Mucosa of rectum (tissue), 2 donors: Measurements from ENCODE around the gene NFATC2.

ENCODE experiments used
- H3K27ac ChIP-seq, 2 donors: one replicate each; pipeline ENCODE4 v1.7.0; 2013; ENCODE audit warnings: inconsistent platforms in 2 of 2, low read depth in 2 of 2, low read length in 2 of 2
- H3K27me3 ChIP-seq, 2 donors: one replicate each; pipeline ENCODE4 v1.7.0; 2013; ENCODE audit warnings: low read length in 2 of 2; ENCODE audit not compliant: control insufficient read depth in 2 of 2, insufficient read depth in 2 of 2
- H3K36me3 ChIP-seq, 2 donors: one replicate each; pipeline ENCODE4 v1.7.0; 2013; ENCODE audit warnings: low read length in 2 of 2; ENCODE audit not compliant: control insufficient read depth in 2 of 2, insufficient read depth in 2 of 2
- H3K4me1 ChIP-seq, 2 donors: one replicate each; pipeline ENCODE4 v1.7.0; 2013; ENCODE audit warnings: low read length in 2 of 2, mild to moderate bottlenecking in 1 of 2; ENCODE audit not compliant: control insufficient read depth in 2 of 2, insufficient read depth in 2 of 2
- H3K4me3 ChIP-seq, 2 donors: one replicate each; pipeline ENCODE4 v1.7.0; 2013; ENCODE audit warnings: low read length in 2 of 2
- H3K9ac ChIP-seq, 2 donors: one replicate each; pipeline ENCODE4 v1.7.0; 2013; ENCODE audit warnings: low read length in 2 of 2, low read depth in 1 of 2, mild to moderate bottlenecking in 1 of 2
- H3K9me3 ChIP-seq, 2 donors: one replicate each; pipeline ENCODE4 v1.7.0; 2013; ENCODE audit warnings: low read length in 2 of 2; ENCODE audit not compliant: control insufficient read depth in 2 of 2
- donor health status: healthy.
- donor health status: Normal muscosa, but diverticular disease.

The NFATC2 gene

GRCh38 chr20:51560550-51561307 is 18.2 kb upstream of the NFATC2 start:
- peak overlapping the region; percentile 4 to 56 for H3K4me3 ChIP-seq
- no peaks in the 10 kb centered on the region for H3K36me3 ChIP-seq
- H3K4me1 ChIP-seq = peaks cover 16 to 32% of the 10 kb centered on the region in 2 donors
- peak overlapping the region in 1 of 2 donors; percentile 32 for H3K27ac ChIP-seq
- peaks cover 42 to 48% of the 10 kb centered on the region in 2 donors for H3K27me3 ChIP-seq
- H3K9ac ChIP-seq = peak overlapping the region in 1 of 2 donors; percentile 5
- H3K9me3 ChIP-seq = no peaks in the 10 kb centered on the region

GRCh38 chr20:51560042-51560441 is 17.5 kb upstream of the NFATC2 start:
- Histone ChIP-seq H3K27me3 (peaks cover 38 to 48% of the 10 kb centered on the region in 2 donors), H3K4me1 (peaks cover 16 to 30% of the 10 kb centered on the region in 2 donors), H3K9me3 (no peaks in the 10 kb centered on the region), H3K9ac (no peak overlapping the region), H3K27ac (no peak overlapping the region), H3K4me3 (no peak overlapping the region), H3K36me3 (no peaks in the 10 kb centered on the region)

- Histone ChIP-seq H3K4me1 (no peaks in the 10 kb centered on the region), H3K9ac (no peak overlapping the region), H3K4me3 (no peak overlapping the region), H3K27me3 (peaks cover 9% of the 10 kb centered on the region in 2 donors), H3K36me3 (no peaks in the 10 kb centered on the region), H3K9me3 (no peaks in the 10 kb centered on the region), H3K27ac (no peak overlapping the region)
Observed at GRCh38 chr20:51554538-51555165, 12.1 kb upstream of the NFATC2 start.

- peaks cover 2 to 6% of the 10 kb centered on the region in 2 donors for H3K27me3 ChIP-seq
- no peak overlapping the region for H3K4me3 ChIP-seq
- no peak overlapping the region for H3K9ac ChIP-seq
- H3K9me3 ChIP-seq = no peaks in the 10 kb centered on the region
- H3K4me1 ChIP-seq = no peaks in the 10 kb centered on the region
- H3K36me3 ChIP-seq = no peaks in the 10 kb centered on the region
- no peak overlapping the region for H3K27ac ChIP-seq
Observed at GRCh38 chr20:51553897-51554486, 11.5 kb upstream of the NFATC2 start.

- Histone ChIP-seq H3K36me3 (no peaks in the 10 kb centered on the region), H3K9me3 (no peaks in the 10 kb centered on the region), H3K27me3 (peaks cover 2 to 4% of the 10 kb centered on the region in 2 donors), H3K9ac (no peak overlapping the region), H3K4me1 (no peaks in the 10 kb centered on the region), H3K4me3 (no peak overlapping the region), H3K27ac (no peak overlapping the region)
Observed at GRCh38 chr20:51551186-51551585, 8.7 kb upstream of the NFATC2 start.

- peaks cover 2 to 4% of the 10 kb centered on the region in 2 donors for H3K27me3 ChIP-seq
- H3K9me3 ChIP-seq = no peaks in the 10 kb centered on the region
- H3K4me3 ChIP-seq = no peak overlapping the region
- no peaks in the 10 kb centered on the region for H3K4me1 ChIP-seq
- no peaks in the 10 kb centered on the region for H3K36me3 ChIP-seq
- H3K27ac ChIP-seq = no peak overlapping the region
- no peak overlapping the region for H3K9ac ChIP-seq
Observed at GRCh38 chr20:51549474-51549873, 7.0 kb upstream of the NFATC2 start.

- Histone ChIP-seq H3K9ac (no peak overlapping the region), H3K9me3 (no peaks in the 10 kb centered on the region), H3K4me3 (no peak overlapping the region), H3K36me3 (no peaks in the 10 kb centered on the region), H3K27me3 (peaks cover 2 to 7% of the 10 kb centered on the region in 2 donors), H3K4me1 (peaks cover 2 to 3% of the 10 kb centered on the region in 2 donors), H3K27ac (no peak overlapping the region)
Observed at GRCh38 chr20:51547951-51548350, 5.4 kb upstream of the NFATC2 start.

GRCh38 chr20:51545515-51545914 is 3.0 kb upstream of the NFATC2 start:
- Histone ChIP-seq H3K27me3 (peaks cover 2 to 7% of the 10 kb centered on the region in 2 donors), H3K9ac (no peak overlapping the region), H3K4me1 (peaks cover 16 to 17% of the 10 kb centered on the region in 2 donors), H3K9me3 (no peaks in the 10 kb centered on the region), H3K36me3 (no peaks in the 10 kb centered on the region), H3K4me3 (no peak overlapping the region), H3K27ac (no peak overlapping the region)

- peaks cover 2 to 3% of the 10 kb centered on the region in 2 donors for H3K27me3 ChIP-seq
- H3K4me1 ChIP-seq = peaks cover 20 to 27% of the 10 kb centered on the region in 2 donors
- no peak overlapping the region for H3K9ac ChIP-seq
- H3K27ac ChIP-seq = no peak overlapping the region
- no peaks in the 10 kb centered on the region for H3K9me3 ChIP-seq
- H3K36me3 ChIP-seq = peaks cover 0 to 4% of the 10 kb centered on the region in 2 donors
- H3K4me3 ChIP-seq = no peak overlapping the region
Observed at GRCh38 chr20:51543422-51543788, 886 bp upstream of the NFATC2 start.

GRCh38 chr20:51542033-51542570 is 417 bp downstream of the NFATC2 start:
- Histone ChIP-seq H3K9ac (peak overlapping the region; percentile 67 to 76), H3K4me3 (peak overlapping the region; percentile 49 to 76), H3K4me1 (peaks cover 20 to 27% of the 10 kb centered on the region in 2 donors), H3K27ac (peak overlapping the region; percentile 56 to 75), H3K36me3 (peaks cover 0 to 4% of the 10 kb centered on the region in 2 donors), H3K9me3 (no peaks in the 10 kb centered on the region), H3K27me3 (peaks cover 2 to 3% of the 10 kb centered on the region in 2 donors)
